Mesothelial cell of epicardium (in vitro differentiated cells): Measurements from ENCODE around the gene RHNO1. TPM values are rescaled to one million over a fixed set of nuclear protein-coding genes. Genes with fewer than 3 reads are reported as not detected.

Experiments
- DNase-seq, 2 experiments: peaks; one replicate each; pipeline ENCODE4 v3.0.0; 2021; ENCODE audit warnings: low spot score in 2 of 2; ENCODE audit not compliant: unreplicated experiment in 2 of 2
- H3K27ac Mint-ChIP-seq: 2 replicates; pipeline ENCODE4 v1.8.0; 2021; ENCODE audit warnings: mixed read lengths
- H3K27me3 Mint-ChIP-seq: 2 replicates; pipeline ENCODE4 v1.8.0; 2021; ENCODE audit warnings: low read depth, mixed read lengths
- H3K36me3 Mint-ChIP-seq: 2 replicates; pipeline ENCODE4 v1.8.0; 2021; ENCODE audit warnings: mixed read lengths
- H3K4me1 Mint-ChIP-seq: 2 replicates; pipeline ENCODE4 v1.8.0; 2021; ENCODE audit warnings: mixed read lengths
- H3K4me3 Mint-ChIP-seq: 2 replicates; pipeline ENCODE4 v1.8.0; 2021; ENCODE audit warnings: mild to moderate bottlenecking, moderate library complexity, mixed read lengths
- H3K9me3 Mint-ChIP-seq: 2 replicates; pipeline ENCODE4 v1.8.0; 2021; ENCODE audit warnings: mixed read lengths
- CTCF ChIP-seq: fragments of 200-600 bp; sonication (generic); IDR thresholded peaks from one replicate; pipeline ENCODE4 v1.5.0; 2021; ENCODE audit warnings: antibody characterized with exemption; ENCODE audit not compliant: unreplicated experiment
- total RNA-seq: library from RNA; stranded (reverse); gene quantifications from 3 replicates; pipeline ENCODE4 v1.2.1, GENCODE V29; 2021

Gene RHNO1
- total RNA-seq, 1 donor from 2014 or later: 27.2 TPM

DNA sequence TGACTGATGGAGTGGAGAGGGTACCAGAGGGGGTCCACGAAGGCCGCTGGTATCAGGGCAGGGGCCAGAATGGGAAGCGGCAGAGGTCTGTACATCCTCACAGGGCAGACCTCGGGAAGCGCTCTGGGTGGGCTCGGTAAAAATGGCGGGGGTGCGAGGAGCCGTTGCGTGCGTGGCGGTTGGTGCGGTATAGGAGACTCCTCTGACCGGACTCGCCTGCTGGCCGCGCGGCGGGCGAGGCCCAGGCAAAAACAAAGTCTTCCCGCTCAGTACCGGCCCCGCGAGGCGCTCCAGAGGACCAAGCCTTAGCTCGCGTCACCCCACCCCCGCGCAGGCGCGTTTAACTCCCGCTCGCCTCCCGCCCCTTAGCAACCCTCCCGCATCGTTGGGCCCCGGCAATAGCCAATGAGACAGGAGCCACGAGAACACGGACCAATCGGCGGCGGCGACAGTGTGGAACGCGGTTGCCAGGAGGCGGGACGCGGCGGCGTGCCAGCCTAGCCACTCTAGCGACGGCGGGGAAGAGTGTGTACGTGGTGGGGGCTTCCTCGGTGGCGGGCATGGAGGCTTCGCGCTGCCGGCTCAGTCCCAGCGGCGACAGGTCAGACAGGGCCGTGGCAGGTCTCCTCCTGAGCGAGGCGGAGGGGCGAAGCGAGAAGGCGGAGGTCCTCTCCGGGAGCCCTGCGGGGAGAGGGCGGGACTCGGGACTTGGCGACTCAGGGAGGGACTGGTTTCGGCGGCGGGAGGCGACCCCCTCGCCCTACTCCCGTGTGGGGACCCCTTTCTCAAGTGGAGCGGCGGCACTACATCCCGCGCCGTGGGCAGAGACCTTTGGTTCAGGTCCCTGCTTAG, 13.6 kb downstream of the RHNO1 start, which contains the start of gene TULP3:
Gene TULP3, plus strand, starts transcription at position 504 of the 852 bp plus-strand sequence. Its CDS starts 57 bp downstream, at position 561.
- H3K4me1 Mint-ChIP-seq: peaks cover 29% of the 10 kb centered on the region
- no peaks in the 10 kb centered on the region for H3K9me3 Mint-ChIP-seq
- H3K36me3 Mint-ChIP-seq: peaks cover 17% of the 10 kb centered on the region
- peak; percentile 99 for DNase-seq
- peak within 1 kb of the TSS; percentile 90 for H3K27ac Mint-ChIP-seq
- peak within 1 kb of the TSS; percentile 90 for H3K4me3 Mint-ChIP-seq
- H3K27me3 Mint-ChIP-seq: no peaks in the 10 kb centered on the region
- no peak for TF ChIP-seq CTCF

GRCh38 chr12:2891240-2892053, 14.4 kb downstream of the RHNO1 start:
- Mint-ChIP-seq H3K9me3 (no peaks in the 10 kb centered on the region), H3K27me3 (no peaks in the 10 kb centered on the region), H3K27ac (peak overlapping the region; percentile 90), H3K36me3 (peaks cover 12% of the 10 kb centered on the region), H3K4me3 (peak overlapping the region; percentile 90), H3K4me1 (peaks cover 29% of the 10 kb centered on the region)
- DNase-seq: peak; percentile 36 to 71
- TF ChIP-seq CTCF: no peak

GRCh38 chr12:2892246-2892645, 15.2 kb downstream of the RHNO1 start:
- Mint-ChIP-seq H3K4me3 (peak overlapping the region; percentile 90), H3K9me3 (no peaks in the 10 kb centered on the region), H3K27ac (no peak overlapping the region), H3K36me3 (peaks cover 12% of the 10 kb centered on the region), H3K27me3 (no peaks in the 10 kb centered on the region), H3K4me1 (peaks cover 29% of the 10 kb centered on the region)
- no peak for DNase-seq
- no peak for TF ChIP-seq CTCF

DNA sequence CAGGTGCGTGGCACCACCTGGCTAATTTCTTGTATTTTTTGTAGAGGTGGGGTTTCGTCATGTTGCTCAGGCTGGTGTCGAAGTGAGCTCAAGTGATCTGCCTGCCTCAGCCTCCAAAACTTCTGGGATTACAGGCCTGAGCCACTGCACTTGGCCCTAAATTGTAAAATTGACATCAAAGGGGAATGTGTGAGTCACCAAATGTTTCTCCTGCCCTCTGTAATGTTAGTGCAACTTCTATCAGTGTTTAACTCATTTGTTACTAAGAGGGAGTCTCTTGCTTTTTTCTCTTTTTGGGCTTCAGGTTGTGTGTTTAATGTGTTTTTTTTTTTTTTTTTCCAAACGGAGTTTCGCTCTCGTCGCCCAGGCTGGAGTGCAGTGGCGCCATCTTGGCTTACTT, 16.0 kb downstream of the RHNO1 start:
- Mint-ChIP-seq H3K4me1 (peaks cover 29% of the 10 kb centered on the region), H3K4me3 (peak overlapping the region; percentile 37), H3K36me3 (peaks cover 6% of the 10 kb centered on the region), H3K9me3 (no peaks in the 10 kb centered on the region), H3K27me3 (no peaks in the 10 kb centered on the region), H3K27ac (peak overlapping the region; percentile 59)
- DNase-seq: no peak
- no peak for TF ChIP-seq CTCF

GRCh38 chr12:2895051-2895451, 18.0 kb downstream of the RHNO1 start:
- peak overlapping the region; percentile 67 for H3K27ac Mint-ChIP-seq
- no peaks in the 10 kb centered on the region for H3K9me3 Mint-ChIP-seq
- no peaks in the 10 kb centered on the region for H3K36me3 Mint-ChIP-seq
- no peak for DNase-seq
- no peak overlapping the region for H3K4me3 Mint-ChIP-seq
- no peaks in the 10 kb centered on the region for H3K27me3 Mint-ChIP-seq
- no peak for TF ChIP-seq CTCF
- H3K4me1 Mint-ChIP-seq: peaks cover 29% of the 10 kb centered on the region
